Thyroid gland (tissue), 4 donors: Measurements from ENCODE around the gene VASN.

Source experiments
- CTCF ChIP-seq, 6 experiments: fragments of 200-600 bp in 3 of 6; fragments of 450-650 bp in 3 of 6; sonication (generic) in 3 of 6; IDR thresholded peaks; one replicate each; pipeline ENCODE4 v1.5.1; 2016 to 2019; ENCODE audit warnings: antibody characterized with exemption in 6 of 6, mild to moderate bottlenecking in 2 of 6, inconsistent platforms in 1 of 6, moderate library complexity in 1 of 6
- POLR2A ChIP-seq, 2 donors: fragments of 450-650 bp; IDR thresholded peaks; one replicate each; pipeline ENCODE4 v1.6.1; 2017; ENCODE audit warnings: antibody characterized with exemption in 2 of 2, mild to moderate bottlenecking in 2 of 2, moderate library complexity in 1 of 2

- TF ChIP-seq CTCF (IDR thresholded peaks at IDR 0.05) = no peak
- TF ChIP-seq POLR2A (IDR thresholded peaks at IDR 0.05) = no peak
These were observed 21.0 kb downstream of the VASN start for GRCh38 chr16:4392382-4393239.
